Psoas muscle (tissue), 8 donors: ENCODE results near the gene SF3B6. TPM values are rescaled to one million over a fixed set of nuclear protein-coding genes. Genes with fewer than 3 reads are reported as not detected.

Experiments
- ATAC-seq, 4 donors: fragments of 200-7000 bp; cut with Tn5 transposase; one replicate each; pipeline ENCODE4 v1.9.1; 2020; ENCODE audit warnings: moderate library complexity in 3 of 4, mild to moderate bottlenecking in 2 of 4
- DNase-seq, 2 donors: peaks; one replicate each; pipeline ENCODE4 v3.0.0-alpha.2; 2020
- H3K27ac ChIP-seq: fragments of 200-600 bp; one replicate; pipeline ENCODE4 v1.8.0; 2022
- H3K27me3 ChIP-seq, 3 donors: fragments of 200-600 bp in 1 of 3; one replicate each; pipeline versions ENCODE4 v1.6.1 to v1.8.0; 2013 to 2022; ENCODE audit warnings: low read length in 2 of 3, mild to moderate bottlenecking in 2 of 3, moderate library complexity in 1 of 3; ENCODE audit not compliant: insufficient read depth in 3 of 3
- H3K36me3 ChIP-seq, 2 donors: fragments of 200-600 bp in 1 of 2; one replicate each; pipeline versions ENCODE4 v1.6.1 to v1.8.0; 2013 to 2022; ENCODE audit warnings: low read depth in 1 of 2, mild to moderate bottlenecking in 1 of 2, moderate library complexity in 1 of 2; ENCODE audit not compliant: insufficient read depth in 1 of 2
- H3K4me1 ChIP-seq: fragments of 200-600 bp; one replicate; pipeline ENCODE4 v1.8.0; 2022
- H3K4me3 ChIP-seq: fragments of 200-600 bp; one replicate; pipeline ENCODE4 v1.8.0; 2022; ENCODE audit warnings: mild to moderate bottlenecking
- H3K9me3 ChIP-seq: fragments of 200-600 bp; one replicate; pipeline ENCODE4 v1.8.0; 2022
- CTCF ChIP-seq: fragments of 200-600 bp; IDR thresholded peaks from one replicate; pipeline ENCODE4 v1.8.0; 2022; ENCODE audit warnings: antibody characterized with exemption
- WGBS, 3 donors: extraction: QIAGEN DNeasy Blood & Tissue Kit; methylation state at CpG; one replicate each; pipeline versions ENCODE4 v1.1.6 to v1.1.7; 2013; 5-methylcytosine and 5-hydroxymethylcytosine counted together
- intact Hi-C, 2 donors: fragments of 100-400 bp; cut with DNase I; formaldehyde crosslinking; loops; one replicate each; pipeline versions ENCODE4 v1.11.0 to v1.14.2; 2022
- polyA plus RNA-seq, 3 donors: library from polyadenylated mRNA; stranded (reverse); fragments of 200-250 nt; gene quantifications; one replicate each; pipeline ENCODE4 v1.2.3, GENCODE V29; 2013
- total RNA-seq, 4 donors: library from RNA; stranded (reverse); fragmentation: NEBNext Ultra II Directional in 2 of 4; extraction: Animal tissue kit (Norgen Biotek cat#: 25700) in 2 of 4; gene quantifications; one replicate each; pipeline versions ENCODE4 v1.2.1 to v1.2.4, GENCODE V29; 2021 to 2023
- donor health status: healthy with polysubstance abuse.
- donor health status: DM: no; HTN: no; CAD: no; lungs with moderate emphysema.
- donor health status: Bipolar disorder and iron deficiency.
- donor health status: healthy.
- donor health status: DM: yes; HTN: yes; CAD: no.
- donor health status: DM: no; HTN: no; CAD: no.
- donor health status: DM: no; HTN: no; CAD: no.
- donor health status: DM: yes; HTN: yes; CAD: no.

SF3B6 gene
- total and polyA plus RNA-seq, 7 donors: 44.2 to 116 (median 60.5) TPM

- Histone ChIP-seq H3K4me3 (peak overlapping the region; percentile 65), H3K27me3 (no peaks in the 10 kb centered on the region), H3K36me3 (peaks cover 2 to 29% of the 10 kb centered on the region in 2 donors), H3K4me1 (peaks cover 8% of the 10 kb centered on the region), H3K9me3 (no peaks in the 10 kb centered on the region), H3K27ac (no peak overlapping the region)
- WGBS, 3 donors: 74 to 83% (median 82%) methylated on average over 8 of the region's 8 CpGs
- DNase-seq: no peak
- ATAC-seq: no peak
- no peak for TF ChIP-seq CTCF
- intact Hi-C loops: loop anchor here (5.0 kb wide), 2 partner anchors 36 to 156 kb away; partner anchors contain the start of genes ATAD2B (in 1 of the 2), FKBP1B (in 1 of the 2) and WDCP (in 1 of the 2)
Measured at GRCh38 chr2:24082787-24083566, 6.9 kb upstream of the SF3B6 start.

GRCh38 chr2:24080701-24081100 is 4.6 kb upstream of the SF3B6 start:
- no peak for TF ChIP-seq CTCF
- H3K36me3 ChIP-seq: peaks cover 2 to 17% of the 10 kb centered on the region in 2 donors
- no peak overlapping the region for H3K4me3 ChIP-seq
- no peak for ATAC-seq
- DNase-seq: no peak
- H3K9me3 ChIP-seq: no peaks in the 10 kb centered on the region
- intact Hi-C loops: loop anchor here (5.0 kb wide), 2 partner anchors 33 to 153 kb away; partner anchors contain the start of genes ATAD2B (in 1 of the 2), FKBP1B (in 1 of the 2) and WDCP (in 1 of the 2)
- peaks cover 14% of the 10 kb centered on the region for H3K4me1 ChIP-seq
- no peaks in the 10 kb centered on the region for H3K27me3 ChIP-seq
- no peak overlapping the region for H3K27ac ChIP-seq
- WGBS, 3 donors: 32 to 40% (median 33%) methylated on average over 2 of the region's 2 CpGs

GRCh38 chr2:24077879-24078278 is 1.8 kb upstream of the SF3B6 start:
- Histone ChIP-seq H3K9me3 (no peaks in the 10 kb centered on the region), H3K4me3 (peak overlapping the region; percentile 93), H3K27me3 (no peaks in the 10 kb centered on the region), H3K36me3 (peaks cover 5 to 29% of the 10 kb centered on the region in 2 donors), H3K4me1 (peaks cover 7% of the 10 kb centered on the region), H3K27ac (peak overlapping the region; percentile 87)
- no peak for ATAC-seq
- DNase-seq: no peak
- intact Hi-C loops: loop anchor here (5.0 kb wide), 2 partner anchors 136 to 151 kb away; partner anchors contain the start of genes ATAD2B (in 1 of the 2) and UBXN2A (in 1 of the 2)
- WGBS, 3 donors: 81 to 86% (median 82%) methylated on average over 2 of the region's 2 CpGs
- TF ChIP-seq CTCF: no peak

GRCh38 chr2:24077535-24077877 is 1.4 kb upstream of the SF3B6 start:
- H3K4me3 ChIP-seq: peak overlapping the region; percentile 93
- H3K27me3 ChIP-seq: no peaks in the 10 kb centered on the region
- H3K27ac ChIP-seq: peak overlapping the region; percentile 87
- DNase-seq (no peak), ATAC-seq (no peak)
- 13 to 19% (median 17%) methylated on average over 9 of the region's 9 CpGs for WGBS, 3 donors
- no peak for TF ChIP-seq CTCF
- no peaks in the 10 kb centered on the region for H3K9me3 ChIP-seq
- H3K4me1 ChIP-seq: peaks cover 7% of the 10 kb centered on the region
- intact Hi-C loops: loop anchor here (5.0 kb wide), 2 partner anchors 135 to 150 kb away; partner anchors contain the start of genes ATAD2B (in 1 of the 2) and UBXN2A (in 1 of the 2)
- H3K36me3 ChIP-seq: peaks cover 5 to 29% of the 10 kb centered on the region in 2 donors
